HG03064 (cell line): ENCODE measurements around the gene MST1R.
"Not testable (repeated sequence)": the region's sequence is repeated elsewhere in the genome, so short reads cannot be mapped to it uniquely, and the experiment has no call there.

Experiments
- ATAC-seq: cut with Tn5 transposase; IDR thresholded peaks from one replicate; pipeline ENCODE4 v1.9.1; 2021; ENCODE audit warnings: low read depth; ENCODE audit not compliant: unreplicated experiment

Gene MST1R

GRCh38 chr3:49903451-49904424, at the start of gene MST1R:
MST1R (minus strand) TSS chr3:49903873; CDS start chr3:49903609, 264 bp downstream.
- peak; percentile 73 for ATAC-seq

GRCh38 chr3:49952924-49953323, 49.3 kb upstream of the MST1R start:
- ATAC-seq, result no peak

DNA sequence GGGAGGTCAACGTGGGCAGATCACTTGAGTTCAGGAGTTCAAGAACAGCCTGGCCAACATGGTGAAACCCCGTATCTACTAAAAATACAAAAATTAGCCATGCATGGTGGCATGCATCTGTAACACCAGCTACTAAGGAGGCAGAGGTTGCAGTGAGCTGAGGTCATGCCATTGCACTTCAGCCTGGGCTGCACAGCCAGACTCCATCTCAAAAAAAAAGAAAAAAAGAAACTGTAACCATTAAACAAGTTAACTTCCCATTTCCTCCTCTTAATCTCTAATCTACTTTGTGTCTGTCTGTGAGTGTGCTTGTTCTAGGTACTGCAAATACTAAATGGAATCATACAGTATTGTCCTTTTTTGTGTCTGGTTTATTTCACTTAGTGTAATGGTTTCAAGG, 39.0 kb upstream of the MST1R start:
- ATAC-seq, result no peak

DNA sequence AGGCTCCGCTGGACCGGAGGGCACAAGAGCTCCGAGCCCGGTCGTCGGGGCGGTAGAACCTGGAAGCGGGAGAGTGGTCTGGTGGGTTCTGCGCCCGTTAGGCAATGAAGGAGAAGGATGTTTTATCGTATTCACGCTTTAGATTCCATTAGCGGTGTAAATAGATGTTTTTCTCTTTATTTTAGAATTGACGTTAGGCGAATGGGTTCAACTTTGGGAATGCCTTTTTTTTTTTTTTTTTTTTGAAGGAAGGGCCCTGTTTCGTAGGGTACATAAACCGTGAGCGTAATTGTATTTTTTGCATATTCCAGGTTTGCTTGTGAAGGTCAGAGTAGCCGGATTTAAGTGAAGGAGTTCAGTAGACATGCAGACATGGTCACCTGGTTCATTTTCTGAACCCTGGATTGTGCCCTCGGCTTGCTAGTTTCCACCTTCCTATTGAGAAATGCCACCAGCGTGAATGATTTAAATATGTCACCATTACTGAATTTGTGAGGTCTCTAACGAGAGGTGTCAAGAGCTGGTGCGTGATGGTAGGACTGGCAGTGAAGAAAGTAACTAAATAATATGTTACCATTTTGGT, 37.1 kb upstream of the MST1R start:
- ATAC-seq, result no peak

DNA sequence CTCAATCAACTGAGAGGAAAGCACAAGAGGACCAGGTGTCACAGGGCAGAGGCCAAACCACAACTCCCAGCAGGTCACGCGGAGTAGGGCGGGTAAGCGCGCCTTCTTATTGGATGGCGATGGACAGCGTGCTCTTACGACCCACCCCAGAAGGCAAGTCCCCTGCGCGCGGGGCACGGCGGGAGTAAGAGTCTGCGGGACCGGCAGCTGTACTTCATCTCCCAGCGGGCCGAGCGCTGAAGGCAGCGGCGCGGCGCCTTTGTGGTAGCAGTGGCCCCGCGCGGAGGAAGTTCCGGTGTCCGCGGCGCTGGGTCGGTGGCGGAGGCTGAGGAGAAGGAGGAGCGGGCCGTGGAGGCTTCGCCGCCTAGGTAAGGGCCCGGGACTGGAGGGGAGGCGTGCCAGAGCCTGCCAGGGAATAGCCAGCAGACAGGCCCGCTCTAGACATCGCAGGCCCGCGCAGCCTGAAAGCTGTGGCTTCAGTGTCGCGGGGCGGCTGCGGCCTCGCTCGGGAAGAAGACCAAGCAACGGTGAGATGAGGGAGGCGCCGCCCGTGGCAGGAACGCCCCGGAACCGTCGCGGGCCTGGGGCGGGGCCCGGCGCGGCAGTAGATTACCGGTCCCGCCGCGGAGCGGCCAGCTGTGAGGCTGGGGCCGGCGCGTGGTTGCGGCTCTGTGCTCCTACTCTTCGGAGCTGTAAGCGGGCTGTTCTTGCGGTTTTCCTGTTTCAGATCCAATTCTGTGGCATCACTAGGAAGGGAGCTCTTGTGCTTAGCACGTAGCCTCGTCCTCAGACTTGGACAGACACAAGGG, 36.4 kb upstream of the MST1R start, which contains the start of gene RBM6:
RBM6 (plus strand) TSS at position 293 of the 809 bp plus-strand sequence. CDS start 22,492 bp downstream, outside the sequence.
- ATAC-seq, result peak; percentile 83

DNA sequence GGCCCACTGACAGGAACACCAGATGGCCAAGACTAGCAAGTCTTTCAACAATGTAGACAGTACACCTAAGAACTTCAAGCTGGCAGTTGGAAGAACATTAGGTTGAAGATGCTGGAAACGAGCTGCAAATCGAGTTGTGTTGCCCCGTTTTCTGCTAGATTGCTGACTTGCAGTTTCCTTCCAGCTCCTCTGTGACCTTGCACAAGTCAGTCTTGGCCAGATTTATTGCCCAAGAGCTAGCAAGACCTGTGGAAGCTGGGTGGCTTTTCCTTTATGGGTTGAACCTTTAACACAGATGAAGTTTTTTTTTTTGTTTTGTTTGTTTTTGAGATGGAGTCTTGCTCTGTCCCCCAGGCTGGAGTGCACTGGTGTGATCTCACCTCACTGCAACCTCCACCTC, 33.4 kb upstream of the MST1R start:
- no peak for ATAC-seq

DNA sequence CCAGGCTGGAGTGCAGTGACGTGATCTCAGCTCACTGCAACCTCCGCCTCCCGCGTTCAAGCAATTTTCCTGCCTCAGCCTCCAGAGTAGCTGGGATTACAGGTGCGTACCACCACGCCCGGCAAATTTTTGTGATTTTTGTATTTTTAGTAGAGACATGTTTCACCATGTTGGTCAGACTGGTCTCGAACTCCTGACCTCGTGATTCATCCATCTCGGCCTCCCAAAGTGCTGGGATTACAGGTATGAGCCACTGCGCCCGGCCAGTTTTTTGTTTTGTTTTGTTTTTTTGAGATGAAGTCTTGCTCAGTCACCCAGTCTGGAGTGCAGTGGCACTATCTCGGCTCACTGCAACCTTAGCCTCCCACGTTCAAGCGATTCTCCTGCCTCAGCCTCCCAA, 28.6 kb upstream of the MST1R start:
- ATAC-seq, result not testable (repeated sequence)

DNA sequence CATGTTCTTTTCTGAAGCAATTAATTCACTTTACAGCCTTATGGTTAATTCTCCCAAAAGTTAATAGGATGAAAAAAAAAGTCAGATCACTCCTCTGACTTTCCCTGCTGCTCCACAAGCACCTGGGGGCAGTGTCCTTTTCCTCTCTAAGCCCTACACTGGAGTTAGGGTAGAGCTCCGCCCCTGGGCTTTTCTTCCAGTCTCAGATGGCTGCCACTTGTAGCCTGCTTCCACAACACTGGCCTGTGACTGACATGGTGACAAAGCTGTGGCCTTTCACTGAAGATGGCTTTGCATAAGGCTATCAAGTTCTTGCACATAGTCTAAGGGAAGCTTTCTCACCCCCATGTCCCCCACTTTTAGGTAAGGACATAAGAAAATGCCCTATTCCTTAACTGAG, 27.2 kb upstream of the MST1R start:
- no peak for ATAC-seq

DNA sequence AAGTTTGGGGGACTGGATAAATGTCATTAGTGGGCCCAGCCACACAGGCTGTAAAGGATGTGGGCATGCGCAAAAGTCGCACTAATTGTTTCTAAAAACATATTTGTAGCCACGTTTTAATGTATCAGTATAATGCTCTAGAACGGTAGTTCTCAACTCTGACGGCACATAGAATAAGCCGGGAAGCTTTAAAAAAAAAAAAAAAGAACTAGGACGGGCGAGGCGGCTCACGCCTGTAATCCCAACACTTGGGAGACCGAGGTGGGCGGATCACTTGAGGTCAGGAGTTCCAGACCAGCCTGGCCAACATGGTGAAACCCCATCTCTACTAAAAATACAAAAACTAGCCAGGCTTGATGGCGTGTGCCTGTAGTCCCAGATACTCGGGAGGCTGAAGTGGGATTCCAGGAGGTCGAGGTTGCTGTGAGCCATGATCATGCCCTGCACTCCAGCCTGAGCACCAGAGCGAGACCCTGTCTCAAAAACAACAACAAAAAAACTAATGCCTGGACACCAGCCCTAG, 26.6 kb upstream of the MST1R start:
- ATAC-seq, result no peak

- peak; percentile 86 for ATAC-seq
Measured at GRCh38 chr3:49929291-49930167, 25.9 kb upstream of the MST1R start, which contains the start of gene MON1A. MON1A (minus strand) TSS chr3:49929811; CDS start chr3:49913346, 16,465 bp downstream.

DNA sequence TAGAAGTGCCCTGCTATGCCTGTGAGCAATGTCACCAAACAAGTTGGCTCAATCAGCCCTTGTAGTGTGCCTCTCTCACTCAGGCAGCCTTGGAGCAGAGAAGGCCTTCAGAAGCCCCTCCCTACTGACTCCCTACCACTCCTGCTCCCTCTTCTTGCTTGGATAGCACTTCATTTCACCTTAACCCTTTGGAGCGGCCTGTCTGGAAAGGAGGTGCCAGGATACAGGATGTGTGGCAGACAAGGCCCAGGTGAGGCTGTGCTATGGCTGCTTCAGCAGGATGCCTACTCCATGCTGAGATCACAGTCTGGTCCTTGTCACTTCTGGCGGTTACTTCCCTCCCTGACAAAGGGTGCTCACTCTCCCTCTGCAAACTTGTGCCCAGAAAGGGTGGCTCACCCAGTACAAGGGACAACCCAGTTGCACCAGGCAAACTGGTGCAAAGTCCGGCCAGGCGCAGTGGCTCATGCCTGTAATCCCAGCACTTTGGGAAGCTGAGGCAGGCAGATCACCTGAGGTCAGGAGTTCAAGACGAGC, 24.9 kb upstream of the MST1R start:
- ATAC-seq, result no peak

DNA sequence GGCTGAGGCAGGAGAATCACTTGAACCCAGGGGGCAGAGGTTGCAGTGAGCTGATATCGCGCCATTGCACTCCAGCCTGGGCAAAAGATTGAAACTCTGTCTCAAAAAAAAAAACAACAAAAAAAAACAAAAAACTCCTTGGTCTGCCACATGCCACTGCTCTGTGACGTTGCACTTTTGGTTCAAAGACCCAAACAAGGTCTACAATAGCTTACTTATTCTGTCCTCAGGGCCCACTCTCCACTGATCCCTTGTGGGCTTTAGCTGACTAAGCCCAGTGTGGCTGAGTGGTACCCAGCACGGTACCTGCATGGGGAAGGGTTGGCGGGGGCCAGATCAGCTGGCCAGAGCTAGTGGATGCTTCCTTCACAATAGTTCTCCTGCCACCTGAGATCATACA, 24.1 kb upstream of the MST1R start:
- ATAC-seq, result no peak

- no peak for ATAC-seq
Measured at GRCh38 chr3:49926117-49926728, 22.6 kb upstream of the MST1R start.

- ATAC-seq, result no peak
Measured at GRCh38 chr3:49925485-49925884, 21.8 kb upstream of the MST1R start.

- ATAC-seq, result no peak
Measured at GRCh38 chr3:49924683-49925082, 21.0 kb upstream of the MST1R start.

DNA sequence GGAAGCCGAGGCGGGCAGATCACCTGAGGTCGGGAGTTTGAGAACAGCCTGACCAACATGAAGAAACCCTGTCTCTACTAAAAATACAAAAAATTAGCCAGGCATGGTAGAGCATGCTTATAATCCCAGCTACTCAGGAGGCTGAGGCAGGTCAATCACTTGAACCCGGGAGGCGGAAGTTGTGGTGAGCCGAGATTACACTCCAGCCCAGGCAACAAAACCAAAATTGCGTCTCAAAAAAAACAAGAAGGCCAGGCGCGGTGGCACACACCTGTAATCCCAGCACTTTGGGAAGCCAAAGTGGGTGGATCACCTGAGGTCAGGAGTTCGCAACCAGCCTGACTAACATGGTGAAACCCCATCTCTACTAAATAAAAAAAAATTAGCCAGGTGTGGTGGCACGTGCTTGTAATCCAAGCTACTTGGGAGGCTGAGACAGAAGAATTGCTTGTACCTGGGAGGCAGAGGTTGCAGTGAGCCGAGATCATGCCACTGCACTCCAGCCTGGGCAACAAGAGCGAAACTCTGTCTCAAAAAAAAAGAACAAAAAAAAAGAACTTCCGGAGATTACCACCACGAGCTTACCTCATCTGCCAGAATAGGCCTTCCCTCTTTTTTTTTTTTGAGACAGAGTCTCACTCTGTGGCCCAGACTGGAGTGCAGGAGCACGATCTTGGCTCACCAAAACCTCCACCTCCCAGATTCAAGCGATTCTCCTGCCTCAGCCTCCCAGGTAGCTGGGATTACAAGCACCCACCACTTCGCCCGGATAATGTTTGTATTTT, 14.3 kb upstream of the MST1R start:
- ATAC-seq, result not testable (repeated sequence)

- ATAC-seq, result no peak
Measured at GRCh38 chr3:49916686-49917085, 13.0 kb upstream of the MST1R start.

- ATAC-seq, result no peak
Measured at GRCh38 chr3:49914906-49915305, 11.2 kb upstream of the MST1R start.
